A673 (cell line): ENCODE results near the gene BMAL2. TPM values are rescaled to one million over a fixed set of nuclear protein-coding genes. Genes with fewer than 3 reads are reported as not detected.

ENCODE experiments used
- BruUV-seq: library from RNA; stranded (reverse); fragments of 400-500 nt; replicated peaks from 2 replicates; lab custom pipeline; 2021; lab: Mats Ljungman, UMichigan
- CTCF ChIA-PET: fragments of 300-600 bp; sonication (Branson Sonifier 250); formaldehyde crosslinking; loops from one replicate; lab custom pipeline; 2022; ENCODE audit warnings: antibody characterized with exemption; lab: Charles Lee
- POLR2A ChIA-PET: fragments of 300-600 bp; sonication (Branson Sonifier 250); formaldehyde crosslinking; loops from one replicate; lab custom pipeline; 2022; ENCODE audit warnings: antibody characterized with exemption; ENCODE audit not compliant: low non-redundant PET; lab: Charles Lee
- DNase-seq: peaks from one replicate; pipeline ENCODE4 v3.0.0-alpha.2; 2015; ENCODE audit warnings: low spot score
- H3K27ac ChIP-seq: fragments of 200-600 bp; sonication (generic); 2 replicates; pipeline ENCODE4 v1.5.1; 2016; ENCODE audit warnings: mixed run types, low read depth, mild to moderate bottlenecking, mixed read lengths, antibody characterized with exemption, low read length; ENCODE audit not compliant: poor library complexity, severe bottlenecking
- H3K27me3 ChIP-seq: fragments of 200-600 bp; sonication (generic); replicated peaks from 2 replicates; pipeline ENCODE4 v1.6.1; 2017; ENCODE audit warnings: mixed run types, low read depth, mild to moderate bottlenecking, mixed read lengths, antibody characterized with exemption, low read length; ENCODE audit not compliant: insufficient read depth, poor library complexity
- H3K36me3 ChIP-seq: fragments of 200-600 bp; sonication (generic); 2 replicates; pipeline ENCODE4 v1.6.1; 2016; ENCODE audit warnings: mixed run types, mild to moderate bottlenecking, mixed read lengths, antibody characterized with exemption, low read length; ENCODE audit not compliant: insufficient read depth, poor library complexity, severe bottlenecking
- H3K4me1 ChIP-seq: fragments of 200-600 bp; sonication (generic); 2 replicates; pipeline ENCODE4 v1.6.1; 2017; ENCODE audit warnings: mixed run types, mild to moderate bottlenecking, mixed read lengths, antibody characterized with exemption, low read length; ENCODE audit not compliant: insufficient read depth, poor library complexity, severe bottlenecking
- H3K4me3 ChIP-seq: fragments of 200-600 bp; sonication (generic); 2 replicates; pipeline ENCODE4 v1.5.1; 2016; ENCODE audit warnings: low read depth, mixed run types, mild to moderate bottlenecking, mixed read lengths, low read length; ENCODE audit not compliant: poor library complexity, severe bottlenecking
- H3K9me3 ChIP-seq: fragments of 200-600 bp; sonication (generic); 2 replicates; pipeline ENCODE4 v1.6.1; 2016; ENCODE audit warnings: mixed run types, low read depth, mild to moderate bottlenecking, mixed read lengths, antibody characterized with exemption, low read length; ENCODE audit not compliant: poor library complexity, severe bottlenecking
- CTCF ChIP-seq: fragments of 300-800, 200-600 bp; sonication (generic); conservative IDR thresholded peaks from 2 replicates; pipeline ENCODE4 v1.5.1; 2017; ENCODE audit warnings: low read depth, mild to moderate bottlenecking, antibody characterized with exemption, low read length, moderate library complexity, mixed read lengths
- EZH2 ChIP-seq: fragments of 200-600 bp; sonication (generic); IDR thresholded peaks from 2 replicates; pipeline ENCODE4 v1.6.1; 2017; ENCODE audit warnings: borderline replicate concordance, low read depth, mild to moderate bottlenecking, mixed read lengths, antibody characterized with exemption, low read length; ENCODE audit not compliant: poor library complexity, severe bottlenecking
- intact Hi-C: fragments of 100-400 bp; cut with micrococcal nuclease; formaldehyde crosslinking; loops from one replicate; pipeline ENCODE4 v1.10.0; 2022; ENCODE audit not compliant: unreplicated experiment
- total RNA-seq: library from RNA; stranded (reverse); gene quantifications from 2 replicates; pipeline ENCODE4 v1.2.3, GENCODE V29; 2021

Gene BMAL2
- total RNA-seq, 1 experiment from 2014 or later: 10.3 TPM

- BruUV-seq: no TSS peak
- POLR2A ChIA-PET: no interaction called here
- no peak overlapping the region for H3K27ac ChIP-seq
- no peaks in the 10 kb centered on the region for H3K36me3 ChIP-seq
- no peaks in the 10 kb centered on the region for H3K27me3 ChIP-seq
- no peak for TF ChIP-seq CTCF
- no peak for TF ChIP-seq EZH2
- CTCF ChIA-PET: no interaction called here
- H3K4me1 ChIP-seq: no peaks in the 10 kb centered on the region
- DNase-seq: no peak
- intact Hi-C loops: no loop called here
- no peaks in the 10 kb centered on the region for H3K9me3 ChIP-seq
- no peak overlapping the region for H3K4me3 ChIP-seq
Measured at GRCh38 chr12:27336282-27336653, 3.6 kb downstream of the BMAL2 start.

- TF ChIP-seq EZH2 (no peak), CTCF (no peak)
- CTCF ChIA-PET: no interaction called here
- H3K4me1 ChIP-seq: no peaks in the 10 kb centered on the region
Measured at GRCh38 chr12:27337376-27337775, 4.7 kb downstream of the BMAL2 start.

GRCh38 chr12:27338473-27338872 is 5.8 kb downstream of the BMAL2 start:
- ChIA-PET POLR2A (no interaction called here), CTCF (no interaction called here)
- BruUV-seq: no TSS peak

More at GRCh38 chr12:27337376-27337775, 4.7 kb downstream of the BMAL2 start:
- intact Hi-C loops: no loop called here
- BruUV-seq: no TSS peak
- Histone ChIP-seq H3K27me3 (no peaks in the 10 kb centered on the region), H3K36me3 (no peaks in the 10 kb centered on the region), H3K9me3 (no peaks in the 10 kb centered on the region), H3K27ac (no peak overlapping the region), H3K4me3 (no peak overlapping the region)
- DNase-seq: no peak
- POLR2A ChIA-PET: no interaction called here

More at GRCh38 chr12:27338473-27338872, 5.8 kb downstream of the BMAL2 start:
- Histone ChIP-seq H3K9me3 (no peaks in the 10 kb centered on the region), H3K4me1 (no peaks in the 10 kb centered on the region), H3K4me3 (no peak overlapping the region), H3K36me3 (no peaks in the 10 kb centered on the region), H3K27ac (no peak overlapping the region), H3K27me3 (no peaks in the 10 kb centered on the region)
- TF ChIP-seq EZH2: no peak
- no peak for TF ChIP-seq CTCF
- DNase-seq: no peak
- intact Hi-C loops: no loop called here
